ENCODE results near the gene STOML1. TPM values are rescaled to one million over a fixed set of nuclear protein-coding genes. Genes with fewer than 3 reads are reported as not detected.

STOML1 gene
- total and polyA plus RNA-seq, 10 of the 15 experiments (the other 5 are each of a cell fraction or from before 2014, with no cell fraction given): 0.14 to 13.6 (median 8.3) TPM

- no peaks in the 10 kb centered on the region for H3K4me1 ChIP-seq (ENCODE audit: control insufficient read depth, insufficient read depth, low read length)
- no peaks in the 10 kb centered on the region for H3K79me2 ChIP-seq (ENCODE audit: control insufficient read depth, insufficient read depth, low read length)
- no peak overlapping the region for H3K9ac ChIP-seq (ENCODE audit: control insufficient read depth, insufficient read depth, low read length)
- POLR2A ChIA-PET: no interaction called here
- FAIRE-seq (no peak), ATAC-seq (no peak), DNase-seq (ENCODE audit: low read depth, low spot score) (no peak)
- H2AFZ ChIP-seq (ENCODE audit: control insufficient read depth, low read depth, low read length): no peak overlapping the region
- in situ Hi-C loops (cut with MboI): no loop called here
- SMC1A ChIA-PET (ENCODE audit: uncharacterized antibody, unreplicated experiment): no interaction called here
- CTCF ChIA-PET: interaction anchor here (2.2 kb wide), 1 partner anchor 16 kb away, joined by 9 read pairs; no protein-coding TSS in a partner anchor
- no peak overlapping the region for H3K4me3 ChIP-seq
- no TSS peak for BruUV-seq (replicated peaks)
- no peak overlapping the region for H3K4me2 ChIP-seq (ENCODE audit: control insufficient read depth, insufficient read depth)
- intact Hi-C loops (cut with micrococcal nuclease; ENCODE audit: unreplicated experiment): no loop called here
- H3K27me3 ChIP-seq (replicated peaks in 1 of 2; ENCODE audit: control insufficient read depth in 2 of 2, insufficient read depth in 2 of 2, low read length in 1 of 2): no peaks in the 10 kb centered on the region
- TF ChIP-seq POLR2AphosphoS2 (IDR thresholded peaks at IDR 0.05; ENCODE audit: low read depth, low read length) (no peak), SUZ12 (IDR thresholded peaks at IDR 0.05; ENCODE audit: unreplicated experiment) (no peak), FOS (IDR thresholded peaks at IDR 0.05; ENCODE audit: borderline replicate concordance, extremely low read depth, insufficient read length) (no peak), SMAD5 (IDR thresholded peaks at IDR 0.05; ENCODE audit: low read depth) (no peak), ZSCAN29 (IDR thresholded peaks at IDR 0.05) (no peak), HDGF (IDR thresholded peaks at IDR 0.05) (no peak), BRCA1 (IDR thresholded peaks at IDR 0.05; ENCODE audit: low read depth, low read length) (no peak), YBX1 (IDR thresholded peaks at IDR 0.05) (no peak), RAD21 (IDR thresholded peaks at IDR 0.05; ENCODE audit: insufficient read depth, low read depth, low read length) (no peak), NFYA (IDR thresholded peaks at IDR 0.05; ENCODE audit: borderline replicate concordance, low read depth, low read length) (no peak), POLR2A (IDR thresholded peaks at IDR 0.05; ENCODE audit: low read depth, low read length) (no peak), SREBF2 (IDR thresholded peaks at IDR 0.05; ENCODE audit: low read length) (no peak), MXI1 (IDR thresholded peaks at IDR 0.05; ENCODE audit: low read depth, low read length) (no peak), IRF5 (IDR thresholded peaks at IDR 0.05; ENCODE audit: borderline replicate concordance) (no peak), CHD1 (IDR thresholded peaks at IDR 0.05; ENCODE audit: low read depth, low read length) (no peak), MEF2A (IDR thresholded peaks at IDR 0.05; ENCODE audit: insufficient read depth, low read depth, low read length) (no peak), E2F8 (IDR thresholded peaks at IDR 0.05; ENCODE audit: low read depth, partially characterized antibody) (no peak), SMC3 (IDR thresholded peaks at IDR 0.05; ENCODE audit: borderline replicate concordance, low read length) (no peak), CREB1 (IDR thresholded peaks at IDR 0.05; ENCODE audit: low read depth) (no peak), TCF12 (IDR thresholded peaks at IDR 0.05; ENCODE audit: low read depth, low read length) (no peak)
- H3K36me3 ChIP-seq (ENCODE audit: control insufficient read depth in 2 of 2, insufficient read depth in 2 of 2, low read length in 1 of 2): peaks cover 38 to 45% of the 10 kb centered on the region in 2 experiments
- RAD21 ChIA-PET (ENCODE audit: unreplicated experiment): no interaction called here
- no peak overlapping the region for H3K27ac ChIP-seq (ENCODE audit: control insufficient read depth, insufficient read depth)
- 87% methylated on average over 6 of the region's 6 CpGs for WGBS (ENCODE audit: insufficient coverage, insufficient replicate concordance, low lambda C conversion rate, missing lambda C conversion rate)
- no peaks in the 10 kb centered on the region for H3K9me3 ChIP-seq (replicated peaks; ENCODE audit: control insufficient read depth, insufficient read depth, low read length)
- no peaks in the 10 kb centered on the region; the same call in 1 of the 2 replicates for H4K20me1 ChIP-seq (ENCODE audit: control insufficient read depth, insufficient read depth)
Measured at GRCh38 chr15:74032046-74032445, 40.0 kb upstream of the STOML1 start.
